Lung (tissue), 12 donors: ENCODE measurements around the gene RCC2. TPM values are rescaled to one million over a fixed set of nuclear protein-coding genes. Genes with fewer than 3 reads are reported as not detected.
"Not testable (repeated sequence)": the region's sequence is repeated elsewhere in the genome, so short reads cannot be mapped to it uniquely, and the experiment has no call there.

Source experiments
- ATAC-seq: fragments of 200-7000 bp; cut with Tn5 transposase; one replicate; pipeline ENCODE4 v1.9.1; 2020; ENCODE audit warnings: moderate number of reproducible peaks; ENCODE audit not compliant: insufficient read depth, low FRiP score
- DNase-seq, 3 donors: peaks; one replicate each; pipeline ENCODE4 v3.0.0-alpha.2; 2013 to 2017
- H3K27ac ChIP-seq, 2 donors: one replicate each; pipeline ENCODE4 v1.5.1; 2013; ENCODE audit warnings: mild to moderate bottlenecking in 2 of 2, moderate library complexity in 2 of 2, control low read depth in 1 of 2, inconsistent platforms in 1 of 2, low read depth in 1 of 2, low read length in 1 of 2
- H3K27me3 ChIP-seq, 3 donors: one replicate each; pipeline ENCODE4 v1.5.1; 2013; ENCODE audit warnings: low read length in 2 of 3; ENCODE audit not compliant: control insufficient read depth in 3 of 3, insufficient read depth in 3 of 3
- H3K36me3 ChIP-seq, 4 donors: one replicate each; pipeline ENCODE4 v1.5.1; 2013; ENCODE audit warnings: low read length in 4 of 4, mild to moderate bottlenecking in 1 of 4, moderate library complexity in 1 of 4; ENCODE audit not compliant: control insufficient read depth in 4 of 4, insufficient read depth in 4 of 4
- H3K4me1 ChIP-seq, 5 donors: one replicate each; pipeline ENCODE4 v1.5.1; 2013; ENCODE audit warnings: low read length in 5 of 5, mild to moderate bottlenecking in 2 of 5, moderate library complexity in 1 of 5; ENCODE audit not compliant: control insufficient read depth in 5 of 5, insufficient read depth in 5 of 5
- H3K4me3 ChIP-seq: one replicate; pipeline ENCODE4 v1.5.1; 2013; ENCODE audit warnings: mild to moderate bottlenecking, control low read depth, moderate library complexity
- H3K9ac ChIP-seq, 2 donors: one replicate each; pipeline ENCODE4 v1.5.1; 2013; ENCODE audit warnings: low read length in 2 of 2, control low read depth in 1 of 2; ENCODE audit not compliant: insufficient read depth in 1 of 2
- H3K9me3 ChIP-seq, 4 donors: one replicate each; pipeline ENCODE4 v1.5.1; 2013; ENCODE audit warnings: low read length in 3 of 4, mild to moderate bottlenecking in 1 of 4, moderate library complexity in 1 of 4; ENCODE audit not compliant: control insufficient read depth in 4 of 4, insufficient read depth in 3 of 4
- CTCF ChIP-seq: IDR thresholded peaks from 2 replicates; pipeline ENCODE4 v1.5.1; 2012; ENCODE audit warnings: mild to moderate bottlenecking; ENCODE audit errors: control extremely low read depth, extremely low read depth
- WGBS, 2 donors: extraction: QIAGEN DNeasy Blood & Tissue Kit; methylation state at CpG; one replicate each; pipeline ENCODE4 v1.1.7; 2013; 5-methylcytosine and 5-hydroxymethylcytosine counted together
- polyA plus RNA-seq, 2 donors: library from polyadenylated mRNA; stranded (reverse); fragments of 200-250 nt; gene quantifications; one replicate each; pipeline ENCODE4 v1.2.1, GENCODE V29; 2013
- total RNA-seq, 2 donors: library from RNA; depleted of rRNA in 1 of 2; stranded (reverse); fragments of >200 nt in 1 of 2; gene quantifications; one replicate each; pipeline ENCODE4 v1.2.1, GENCODE V29; 2014 to 2021
- donor health status: control.
- donor health status: control.
- donor health status: Bipolar disorder and iron deficiency.
- donor health status: healthy.
- donor health status: DM: yes; HTN: yes; CAD: no.

The RCC2 gene
- total and polyA plus RNA-seq, 4 donors, result 31.9 to 51.2 (median 38.5) TPM

- 86 to 88% methylated on average over 2 of the region's 2 CpGs for WGBS, 2 donors
- no peak for DNase-seq
- Histone ChIP-seq H3K4me1 (no peaks in the 10 kb centered on the region), H3K9me3 (no peaks in the 10 kb centered on the region), H3K36me3 (no peaks in the 10 kb centered on the region), H3K27me3 (no peaks in the 10 kb centered on the region), H3K9ac (no peak overlapping the region), H3K27ac (no peak overlapping the region), H3K4me3 (no peak overlapping the region)
- ATAC-seq, result no peak
- no peak for TF ChIP-seq CTCF
Observed at GRCh38 chr1:17471393-17471792, 31.9 kb upstream of the RCC2 start.

- no peak for ATAC-seq
- no peak for TF ChIP-seq CTCF
- no peak overlapping the region for H3K4me3 ChIP-seq
- 56 to 73% methylated on average over 11 of the region's 11 CpGs for WGBS, 2 donors
- no peaks in the 10 kb centered on the region for H3K9me3 ChIP-seq
- DNase-seq, result no peak
- H3K4me1 ChIP-seq, result no peaks in the 10 kb centered on the region
- no peak overlapping the region for H3K27ac ChIP-seq
- no peaks in the 10 kb centered on the region for H3K36me3 ChIP-seq
- no peak overlapping the region for H3K9ac ChIP-seq
- no peaks in the 10 kb centered on the region for H3K27me3 ChIP-seq
Observed at GRCh38 chr1:17470021-17470799, 30.7 kb upstream of the RCC2 start.

GRCh38 chr1:17468357-17469265 is 29.1 kb upstream of the RCC2 start:
- not testable (repeated sequence) for H3K9ac ChIP-seq, H3K4me1 ChIP-seq, H3K9me3 ChIP-seq, H3K4me3 ChIP-seq, ATAC-seq, H3K27me3 ChIP-seq, H3K27ac ChIP-seq, H3K36me3 ChIP-seq, DNase-seq
- 87 to 89% methylated on average over 16 of the region's 16 CpGs for WGBS, 2 donors

- Histone ChIP-seq H3K9me3 (no peaks in the 10 kb centered on the region), H3K36me3 (no peaks in the 10 kb centered on the region), H3K4me1 (no peaks in the 10 kb centered on the region), H3K9ac (no peak overlapping the region), H3K27ac (no peak overlapping the region), H3K27me3 (no peaks in the 10 kb centered on the region), H3K4me3 (no peak overlapping the region)
- TF ChIP-seq CTCF, result no peak
- ATAC-seq (no peak), DNase-seq (no peak)
- 73 to 83% methylated on average over 6 of the region's 6 CpGs for WGBS, 2 donors
Observed at GRCh38 chr1:17466359-17466758, 26.9 kb upstream of the RCC2 start.
